Activated CD8-positive, alpha-beta T cell treated with anti-CD3 and anti-CD28 coated beads for 36 hours (primary cell): Measurements from ENCODE around the gene CCNT2. TPM values are rescaled to one million over a fixed set of nuclear protein-coding genes. Genes with fewer than 3 reads are reported as not detected.

Experiments used
- ATAC-seq: fragments of 200-7000 bp; cut with Tn5 transposase; one replicate; pipeline ENCODE4 v1.10.0; 2021; ENCODE audit warnings: mild to moderate bottlenecking, moderate library complexity
- CTCF ChIA-PET: fragments of 350-600 bp; sonication (Branson Sonifier 250); formaldehyde crosslinking; loops from one replicate; lab custom pipeline; 2021; ENCODE audit warnings: antibody characterized with exemption; lab: Charles Lee
- POLR2A ChIA-PET: fragments of 350-600 bp; sonication (Branson Sonifier 250); formaldehyde crosslinking; loops from one replicate; lab custom pipeline; 2021; ENCODE audit warnings: antibody characterized with exemption; lab: Charles Lee
- DNase-seq: peaks from one replicate; pipeline ENCODE4 v3.0.0-alpha.2; 2020
- H3K27ac Mint-ChIP-seq: one replicate; pipeline ENCODE4 v1.8.0; 2021; ENCODE audit warnings: mild to moderate bottlenecking, mixed read lengths
- H3K27me3 Mint-ChIP-seq: one replicate; pipeline ENCODE4 v1.8.0; 2021; ENCODE audit warnings: mixed read lengths
- H3K36me3 Mint-ChIP-seq: one replicate; pipeline ENCODE4 v1.8.0; 2021; ENCODE audit warnings: low read depth, mixed read lengths
- H3K4me1 Mint-ChIP-seq: one replicate; pipeline ENCODE4 v1.8.0; 2021; ENCODE audit warnings: low read depth, mixed read lengths
- H3K4me3 Mint-ChIP-seq: one replicate; pipeline ENCODE4 v1.8.0; 2021; ENCODE audit warnings: mild to moderate bottlenecking, moderate library complexity, mixed read lengths
- H3K9me3 Mint-ChIP-seq: one replicate; pipeline ENCODE4 v1.8.0; 2021; ENCODE audit warnings: mixed read lengths
- CTCF ChIP-seq: fragments of 200-600 bp; IDR thresholded peaks from one replicate; pipeline ENCODE4 v1.8.0; 2022; ENCODE audit warnings: antibody characterized with exemption, mild to moderate bottlenecking
- intact Hi-C: fragments of 100-400 bp; cut with micrococcal nuclease; formaldehyde crosslinking; loops from one replicate; pipeline ENCODE4 v1.10.0; 2022
- total RNA-seq, 2 experiments: library from RNA; stranded (reverse); gene quantifications; one replicate each; pipeline ENCODE4 v1.2.3, GENCODE V29; 2021

Gene CCNT2
- total RNA-seq, 2 experiments from 2014 or later, result 30.5 to 32.1 TPM

GRCh38 chr2:134934641-134935040 is 16.0 kb downstream of the CCNT2 start:
- CTCF ChIA-PET, result interaction anchor here (1.3 kb wide), 1 partner anchor 12 kb away, joined by 5 read pairs; no protein-coding TSS in a partner anchor
- intact Hi-C loops, result no loop called here
- no peak for ATAC-seq
- POLR2A ChIA-PET, result no interaction called here
- DNase-seq, result no peak
- Mint-ChIP-seq H3K4me1 (peaks cover 58% of the 10 kb centered on the region), H3K27ac (peak overlapping the region; percentile 41), H3K9me3 (no peaks in the 10 kb centered on the region), H3K36me3 (peaks cover 39% of the 10 kb centered on the region), H3K27me3 (no peaks in the 10 kb centered on the region), H3K4me3 (no peak overlapping the region)
- no peak for TF ChIP-seq CTCF

- intact Hi-C loops, result no loop called here
- no peak overlapping the region for H3K4me3 Mint-ChIP-seq
- CTCF ChIA-PET, result no interaction called here
- H3K27ac Mint-ChIP-seq, result no peak overlapping the region
- H3K4me1 Mint-ChIP-seq, result peaks cover 51% of the 10 kb centered on the region
- no peaks in the 10 kb centered on the region for H3K27me3 Mint-ChIP-seq
- no peak for TF ChIP-seq CTCF
- POLR2A ChIA-PET, result no interaction called here
- no peaks in the 10 kb centered on the region for H3K9me3 Mint-ChIP-seq
- DNase-seq (no peak), ATAC-seq (no peak)
- H3K36me3 Mint-ChIP-seq, result peaks cover 34% of the 10 kb centered on the region
Observed at GRCh38 chr2:134936691-134937090, 18.1 kb downstream of the CCNT2 start.

- intact Hi-C loops, result no loop called here
- TF ChIP-seq CTCF, result no peak
- DNase-seq, result no peak
- H3K4me1 Mint-ChIP-seq, result peaks cover 46% of the 10 kb centered on the region
- peaks cover 56% of the 10 kb centered on the region for H3K36me3 Mint-ChIP-seq
- H3K9me3 Mint-ChIP-seq, result no peaks in the 10 kb centered on the region
- ChIA-PET POLR2A (no interaction called here), CTCF (interaction anchor here (1.3 kb wide), 1 partner anchor 17 kb away, joined by 3 read pairs; no protein-coding TSS in a partner anchor)
- ATAC-seq, result no peak
- H3K27me3 Mint-ChIP-seq, result no peaks in the 10 kb centered on the region
- H3K4me3 Mint-ChIP-seq, result no peak overlapping the region
- H3K27ac Mint-ChIP-seq, result peak overlapping the region; percentile 35
Observed at GRCh38 chr2:134943540-134943939, 24.9 kb downstream of the CCNT2 start.

- Mint-ChIP-seq H3K9me3 (no peaks in the 10 kb centered on the region), H3K27ac (peak overlapping the region; percentile 40), H3K4me3 (no peak overlapping the region), H3K4me1 (peaks cover 52% of the 10 kb centered on the region), H3K36me3 (peaks cover 56% of the 10 kb centered on the region), H3K27me3 (no peaks in the 10 kb centered on the region)
- CTCF ChIA-PET, result interaction anchor here (1.6 kb wide), 1 partner anchor 20 kb away, joined by 3 read pairs; no protein-coding TSS in a partner anchor
- TF ChIP-seq CTCF, result no peak
- intact Hi-C loops, result no loop called here
- ATAC-seq (no peak), DNase-seq (no peak)
- POLR2A ChIA-PET, result interaction anchor here (0.6 kb wide), 1 partner anchor 29 kb away, joined by 3 read pairs; no protein-coding TSS in a partner anchor
Observed at GRCh38 chr2:134944975-134945374, 26.4 kb downstream of the CCNT2 start.

GRCh38 chr2:134946073-134946472 is 27.5 kb downstream of the CCNT2 start:
- no peak for ATAC-seq
- ChIA-PET POLR2A (no interaction called here), CTCF (interaction anchor here (1.6 kb wide), 1 partner anchor 19 kb away, joined by 3 read pairs; no protein-coding TSS in a partner anchor)
- no peaks in the 10 kb centered on the region for H3K27me3 Mint-ChIP-seq
- peaks cover 58% of the 10 kb centered on the region for H3K36me3 Mint-ChIP-seq
- H3K4me1 Mint-ChIP-seq, result peaks cover 55% of the 10 kb centered on the region
- no peak overlapping the region for H3K4me3 Mint-ChIP-seq
- TF ChIP-seq CTCF, result no peak
- no peak for DNase-seq
- H3K9me3 Mint-ChIP-seq, result no peaks in the 10 kb centered on the region
- intact Hi-C loops, result no loop called here
- H3K27ac Mint-ChIP-seq, result no peak overlapping the region
